CD4-positive, alpha-beta T cell (primary cell): ENCODE results near the gene DNAH6. TPM values are rescaled to one million over a fixed set of nuclear protein-coding genes. Genes with fewer than 3 reads are reported as not detected.

ENCODE experiments used
- ATAC-seq: fragments of 200-7000 bp; cut with Tn5 transposase; one replicate; pipeline ENCODE4 v1.10.0; 2022; ENCODE audit warnings: mild to moderate bottlenecking; ENCODE audit not compliant: poor library complexity
- CTCF ChIA-PET: fragments of 350-600 bp; sonication (Branson Sonifier 250); formaldehyde crosslinking; loops from one replicate; lab custom pipeline; 2021; ENCODE audit warnings: antibody characterized with exemption, inconsistent platforms; lab: Charles Lee
- POLR2A ChIA-PET: fragments of 350-600 bp; sonication (Branson Sonifier 250); formaldehyde crosslinking; loops from one replicate; lab custom pipeline; 2021; ENCODE audit warnings: antibody characterized with exemption, inconsistent platforms; lab: Charles Lee
- DNase-seq, 14 experiments: peaks; one replicate each; pipeline ENCODE4 v3.0.0-alpha.2; 2013 to 2020; ENCODE audit warnings: mixed read lengths in 2 of 14
- H3K27ac ChIP-seq, 2 donors: one replicate each; pipeline versions ENCODE4 v1.5.1 to v1.7.0; 2013; ENCODE audit warnings: low read length in 2 of 2, low read depth in 1 of 2, mild to moderate bottlenecking in 1 of 2
- H3K27me3 ChIP-seq, 2 experiments: 1 replicate in 1 of 2; 2 replicates in 1 of 2; pipeline versions ENCODE4 v1.6.1 to v1.7.0; 2013; ENCODE audit warnings: low read length in 2 of 2, control low read depth in 1 of 2, mild to moderate bottlenecking in 1 of 2, moderate library complexity in 1 of 2; ENCODE audit not compliant: insufficient read depth in 2 of 2, control insufficient read depth in 1 of 2
- H3K36me3 ChIP-seq: one replicate; pipeline ENCODE4 v1.6.1; 2013; ENCODE audit warnings: low read length, control low read depth; ENCODE audit not compliant: insufficient read depth
- H3K4me1 ChIP-seq: one replicate; pipeline ENCODE4 v1.6.1; 2013; ENCODE audit warnings: low read length, control low read depth; ENCODE audit not compliant: insufficient read depth
- H3K4me3 ChIP-seq: one replicate; pipeline ENCODE4 v1.5.1; 2013; ENCODE audit warnings: mild to moderate bottlenecking, low read length, moderate library complexity
- H3K9me3 ChIP-seq, 2 experiments: 1 replicate in 1 of 2; 2 replicates in 1 of 2; pipeline versions ENCODE4 v1.6.1 to v1.7.0; 2013; ENCODE audit warnings: low read length in 2 of 2, mild to moderate bottlenecking in 2 of 2, control low read depth in 1 of 2, moderate library complexity in 1 of 2; ENCODE audit not compliant: control insufficient read depth in 1 of 2, insufficient read depth in 1 of 2
- H3K27ac Mint-ChIP-seq: one replicate; pipeline ENCODE4 v1.8.0; 2020; ENCODE audit warnings: mixed read lengths
- H3K27me3 Mint-ChIP-seq: one replicate; pipeline ENCODE4 v1.8.0; 2021; ENCODE audit warnings: mixed read lengths
- H3K36me3 Mint-ChIP-seq: one replicate; pipeline ENCODE4 v1.8.0; 2021; ENCODE audit warnings: low read depth, mixed read lengths
- H3K4me1 Mint-ChIP-seq: one replicate; pipeline ENCODE4 v1.8.0; 2021; ENCODE audit warnings: low read depth, mixed read lengths
- H3K4me3 Mint-ChIP-seq: one replicate; pipeline ENCODE4 v1.8.0; 2020; ENCODE audit warnings: mild to moderate bottlenecking, mixed read lengths
- H3K9me3 Mint-ChIP-seq: one replicate; pipeline ENCODE4 v1.8.0; 2020; ENCODE audit warnings: mixed read lengths
- intact Hi-C, 2 experiments: fragments of 100-400 bp; cut with DNase I in 1 of 2; cut with micrococcal nuclease in 1 of 2; formaldehyde crosslinking; loops; one replicate each; pipeline versions ENCODE4 v1.15.1 to v1.9.0; 2023 to 2025; cut with DNase I, micrococcal nuclease
- total RNA-seq, 174 experiments: library from RNA in 2 of 174; stranded (reverse) in 2 of 174; gene quantifications; one replicate each; pipeline ENCODE4 v1.2.3 and lab custom pipeline; 2021 to 2026
- TF ChIP-seq, protein P1 (sequence below): fragments of 200-600 bp; IDR thresholded peaks from one replicate; pipeline ENCODE4 v1.8.0; 2022; ENCODE audit warnings: antibody characterized with exemption, mild to moderate bottlenecking

The DNAH6 gene
- total RNA-seq, 2 experiments from 2014 or later = 0.59 to 1.2 TPM

DNA sequence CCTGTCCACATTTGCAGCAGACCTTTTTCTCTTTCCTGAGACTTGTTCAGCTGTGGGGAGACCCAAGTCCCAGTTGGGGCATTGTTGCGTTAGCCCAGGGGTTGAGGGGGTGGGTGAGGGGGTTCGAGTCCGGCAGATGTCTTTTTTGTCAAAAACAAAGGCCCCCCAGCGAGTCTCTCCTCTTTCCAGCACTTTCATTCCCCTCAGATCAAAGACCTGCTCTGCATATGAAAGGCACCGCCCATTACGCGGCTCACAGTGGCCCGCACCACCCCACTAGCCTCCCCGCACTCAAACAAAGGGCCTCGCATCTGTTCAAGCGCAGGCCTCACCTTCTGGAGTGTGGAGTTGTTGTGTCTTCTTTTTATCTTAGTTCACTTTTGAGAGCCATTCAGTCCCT, 339.4 kb downstream of the DNAH6 start:
- Mint-ChIP-seq H3K36me3 (peaks cover 91% of the 10 kb centered on the region), H3K4me3 (peak overlapping the region; percentile 76), H3K9me3 (peaks cover 12% of the 10 kb centered on the region), H3K27ac (peak overlapping the region; percentile 94), H3K27me3 (no peaks in the 10 kb centered on the region), H3K4me1 (peaks cover 96% of the 10 kb centered on the region)
- intact Hi-C loops = loop anchor here (1.0 to 5.0 kb wide), 3 partner anchors 9 to 203 kb away; no protein-coding TSS in a partner anchor
- TF ChIP-seq, protein P1, sequence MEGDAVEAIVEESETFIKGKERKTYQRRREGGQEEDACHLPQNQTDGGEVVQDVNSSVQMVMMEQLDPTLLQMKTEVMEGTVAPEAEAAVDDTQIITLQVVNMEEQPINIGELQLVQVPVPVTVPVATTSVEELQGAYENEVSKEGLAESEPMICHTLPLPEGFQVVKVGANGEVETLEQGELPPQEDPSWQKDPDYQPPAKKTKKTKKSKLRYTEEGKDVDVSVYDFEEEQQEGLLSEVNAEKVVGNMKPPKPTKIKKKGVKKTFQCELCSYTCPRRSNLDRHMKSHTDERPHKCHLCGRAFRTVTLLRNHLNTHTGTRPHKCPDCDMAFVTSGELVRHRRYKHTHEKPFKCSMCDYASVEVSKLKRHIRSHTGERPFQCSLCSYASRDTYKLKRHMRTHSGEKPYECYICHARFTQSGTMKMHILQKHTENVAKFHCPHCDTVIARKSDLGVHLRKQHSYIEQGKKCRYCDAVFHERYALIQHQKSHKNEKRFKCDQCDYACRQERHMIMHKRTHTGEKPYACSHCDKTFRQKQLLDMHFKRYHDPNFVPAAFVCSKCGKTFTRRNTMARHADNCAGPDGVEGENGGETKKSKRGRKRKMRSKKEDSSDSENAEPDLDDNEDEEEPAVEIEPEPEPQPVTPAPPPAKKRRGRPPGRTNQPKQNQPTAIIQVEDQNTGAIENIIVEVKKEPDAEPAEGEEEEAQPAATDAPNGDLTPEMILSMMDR = no peak
- peak in 7 of 14 experiments; percentile 24 to 61 (median 42) for DNase-seq
- ChIA-PET POLR2A (interaction anchor here (1.1 to 9.8 kb wide), 3 partner anchors 8 to 51 kb away, joined by 3 to 132 read pairs (median 5); no protein-coding TSS in a partner anchor), CTCF (no interaction called here)
- Histone ChIP-seq H3K36me3 (peaks cover 18% of the 10 kb centered on the region), H3K27me3 (no peaks in the 10 kb centered on the region), H3K9me3 (peaks cover 9% of the 10 kb centered on the region in 2 experiments), H3K4me1 (peaks cover 95% of the 10 kb centered on the region), H3K4me3 (peak overlapping the region; percentile 8), H3K27ac (peak overlapping the region; percentile 53 to 69)
- peak; percentile 65 for ATAC-seq

DNA sequence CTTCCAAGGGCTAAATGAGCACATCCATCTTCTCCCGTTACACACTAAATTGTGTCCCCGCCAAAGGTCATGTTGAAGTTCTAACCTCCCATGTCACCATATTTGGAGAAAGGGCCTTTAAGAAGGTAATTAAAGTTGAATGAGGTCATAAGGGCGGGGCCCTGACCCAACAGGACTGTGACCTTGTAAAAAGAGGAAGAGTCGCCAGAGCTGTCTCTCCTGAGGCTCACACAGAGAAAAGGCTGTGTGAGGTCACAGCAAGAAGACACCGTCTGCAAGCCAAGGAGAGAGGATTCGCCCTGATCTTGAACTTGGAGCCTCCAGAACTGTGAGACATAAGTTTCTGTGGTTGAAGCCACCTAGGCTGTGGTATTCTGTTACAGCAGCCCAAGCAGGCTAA, 340.5 kb downstream of the DNAH6 start:
- H3K4me1 ChIP-seq = peaks cover 95% of the 10 kb centered on the region
- TF ChIP-seq, protein P1 = no peak
- no peaks in the 10 kb centered on the region for H3K27me3 Mint-ChIP-seq
- DNase-seq (peak in 5 of 14 experiments; percentile 37 to 65 (median 55)), ATAC-seq (peak; percentile 51)
- H3K9me3 Mint-ChIP-seq = peaks cover 12% of the 10 kb centered on the region
- H3K4me3 Mint-ChIP-seq = peak overlapping the region; percentile 32
- peak overlapping the region; percentile 94 for H3K27ac Mint-ChIP-seq
- peaks cover 96% of the 10 kb centered on the region for H3K4me1 Mint-ChIP-seq
- ChIA-PET POLR2A (interaction anchor here (0.6 to 9.8 kb wide), 8 partner anchors 9 to 376 kb away, joined by 3 to 132 read pairs (median 3); no protein-coding TSS in a partner anchor), CTCF (interaction anchor here (1.2 to 2.7 kb wide), 2 partner anchors 36 to 69 kb away, joined by 3 to 14 read pairs; no protein-coding TSS in a partner anchor)
- no peak overlapping the region for H3K4me3 ChIP-seq
- no peaks in the 10 kb centered on the region for H3K27me3 ChIP-seq
- peaks cover 91% of the 10 kb centered on the region for H3K36me3 Mint-ChIP-seq
- peak overlapping the region; percentile 53 to 69 for H3K27ac ChIP-seq
- peaks cover 15% of the 10 kb centered on the region for H3K36me3 ChIP-seq
- peaks cover 9% of the 10 kb centered on the region in 2 experiments for H3K9me3 ChIP-seq
- intact Hi-C loops = loop anchor here (2.0 to 5.0 kb wide), 2 partner anchors 16 to 204 kb away; no protein-coding TSS in a partner anchor

DNA sequence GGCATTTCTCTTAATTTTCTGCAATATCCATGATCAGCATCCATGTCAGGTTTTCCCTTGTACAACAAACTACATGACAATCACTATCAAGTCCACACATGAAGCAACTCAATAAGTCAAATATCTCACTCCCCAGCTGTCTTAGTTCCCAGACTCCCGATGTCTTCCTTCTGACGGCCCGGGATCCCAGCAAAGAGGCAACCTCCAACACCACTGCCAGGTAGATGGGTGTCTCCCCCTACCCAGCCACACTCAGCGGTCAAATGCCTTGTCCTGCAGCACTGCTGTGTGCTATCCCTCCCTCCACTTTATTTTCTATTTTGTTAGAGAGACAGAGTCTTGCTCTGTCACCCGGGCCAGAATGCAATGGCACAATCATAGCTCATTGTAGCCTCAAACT, 341.3 kb downstream of the DNAH6 start:
- ChIA-PET POLR2A (interaction anchor here (0.5 to 9.8 kb wide), 15 partner anchors 9 to 377 kb away, joined by 3 to 132 read pairs (median 4); partner anchors contain the start of gene TRABD2A), CTCF (interaction anchor here (0.9 to 2.7 kb wide), 3 partner anchors 19 to 68 kb away, joined by 3 to 14 read pairs (median 3); no protein-coding TSS in a partner anchor)
- Histone ChIP-seq H3K27me3 (no peaks in the 10 kb centered on the region), H3K27ac (peak overlapping the region; percentile 53 to 69), H3K9me3 (peaks cover 3 to 9% of the 10 kb centered on the region in 2 experiments), H3K4me1 (peaks cover 95% of the 10 kb centered on the region), H3K36me3 (peaks cover 12% of the 10 kb centered on the region), H3K4me3 (no peak overlapping the region)
- Mint-ChIP-seq H3K27me3 (no peaks in the 10 kb centered on the region), H3K36me3 (peaks cover 91% of the 10 kb centered on the region), H3K4me3 (peak overlapping the region; percentile 32), H3K27ac (peak overlapping the region; percentile 94), H3K4me1 (peaks cover 96% of the 10 kb centered on the region), H3K9me3 (peaks cover 12% of the 10 kb centered on the region)
- ATAC-seq (no peak), DNase-seq (no peak)
- intact Hi-C loops = loop anchor here (2.0 to 5.0 kb wide), 2 partner anchors 17 to 205 kb away; no protein-coding TSS in a partner anchor
- TF ChIP-seq, protein P1 = no peak
